Uterus (tissue), 2 donors: ENCODE measurements around the gene ADAMTS17.

Experiments
- CTCF ChIP-seq, 4 experiments: fragments of 200-600 bp in 2 of 4; fragments of 450-650 bp in 2 of 4; sonication (generic) in 2 of 4; IDR thresholded peaks; one replicate each; pipeline ENCODE4 v1.5.1; 2016 to 2019; ENCODE audit warnings: antibody characterized with exemption in 4 of 4, mild to moderate bottlenecking in 2 of 4, moderate library complexity in 1 of 4
- POLR2A ChIP-seq, 2 donors: fragments of 450-650 bp; IDR thresholded peaks; one replicate each; pipeline ENCODE4 v1.6.1; 2016; ENCODE audit warnings: antibody characterized with exemption in 2 of 2, mild to moderate bottlenecking in 1 of 2, moderate library complexity in 1 of 2

- TF ChIP-seq CTCF (IDR thresholded peaks at IDR 0.05), result no peak
- TF ChIP-seq POLR2A (IDR thresholded peaks at IDR 0.05), result no peak
These were observed 43.7 kb upstream of the ADAMTS17 start for GRCh38 chr15:100385300-100386050.
